GM18526 (cell line): Measurements from ENCODE around the gene EPB41.

Source experiments
- POLR2A ChIP-seq: IDR thresholded peaks from 3 replicates; pipeline ENCODE4 v1.6.1; 2011; ENCODE audit not compliant: insufficient read length; ENCODE audit errors: extremely low read depth

The EPB41 gene

GRCh38 chr1:28982198-28982597 is 67.8 kb downstream of the EPB41 start:
- TF ChIP-seq POLR2A = no peak

- no peak for TF ChIP-seq POLR2A
Observed at GRCh38 chr1:28983091-28983490, 68.7 kb downstream of the EPB41 start.

- no peak for TF ChIP-seq POLR2A
Observed at GRCh38 chr1:28983509-28984310, 69.3 kb downstream of the EPB41 start.

DNA sequence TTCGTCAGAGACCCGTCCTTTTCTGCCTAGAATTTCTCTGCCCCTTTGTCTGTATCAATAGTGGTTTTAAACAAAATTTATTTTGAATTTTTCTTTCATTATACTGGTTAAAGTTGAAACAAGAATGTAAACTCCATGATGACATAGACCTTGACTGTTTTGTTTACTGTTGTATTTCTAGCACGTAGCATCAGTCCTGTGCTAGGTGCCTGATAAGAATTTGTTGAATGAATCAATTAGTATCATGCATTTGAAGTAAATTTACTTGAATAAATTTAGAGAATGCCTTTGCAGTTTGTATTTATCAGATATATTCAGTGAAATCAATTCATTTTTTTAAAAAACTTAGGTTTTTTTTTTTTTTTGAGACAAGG is 69.9 kb downstream of the EPB41 start:
- TF ChIP-seq POLR2A = no peak

- no peak for TF ChIP-seq POLR2A
Observed at GRCh38 chr1:28985427-28985826, 71.1 kb downstream of the EPB41 start.

GRCh38 chr1:28986306-28986910 is 72.0 kb downstream of the EPB41 start:
- TF ChIP-seq POLR2A = no peak

- no peak for TF ChIP-seq POLR2A
Observed at GRCh38 chr1:29002792-29003191, 88.4 kb downstream of the EPB41 start.

DNA sequence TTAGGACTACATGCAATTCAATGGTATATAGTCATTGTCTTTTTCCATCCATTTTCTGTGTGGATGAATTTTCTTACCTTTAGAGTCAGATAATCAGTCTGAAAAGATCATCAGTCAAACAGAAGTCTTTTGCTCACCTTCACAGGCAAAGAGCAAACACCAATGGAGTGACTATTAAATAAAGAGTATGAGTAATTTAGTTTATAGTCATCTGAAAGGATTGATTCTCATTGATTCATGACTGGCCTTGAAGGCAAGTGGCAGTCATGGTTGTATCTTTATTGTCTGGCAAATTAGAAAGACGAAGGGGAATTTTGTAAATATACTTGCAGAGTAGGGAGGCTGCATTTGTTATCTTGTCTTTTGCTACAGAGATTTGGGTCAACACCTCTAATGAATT is 89.9 kb downstream of the EPB41 start:
- no peak for TF ChIP-seq POLR2A

DNA sequence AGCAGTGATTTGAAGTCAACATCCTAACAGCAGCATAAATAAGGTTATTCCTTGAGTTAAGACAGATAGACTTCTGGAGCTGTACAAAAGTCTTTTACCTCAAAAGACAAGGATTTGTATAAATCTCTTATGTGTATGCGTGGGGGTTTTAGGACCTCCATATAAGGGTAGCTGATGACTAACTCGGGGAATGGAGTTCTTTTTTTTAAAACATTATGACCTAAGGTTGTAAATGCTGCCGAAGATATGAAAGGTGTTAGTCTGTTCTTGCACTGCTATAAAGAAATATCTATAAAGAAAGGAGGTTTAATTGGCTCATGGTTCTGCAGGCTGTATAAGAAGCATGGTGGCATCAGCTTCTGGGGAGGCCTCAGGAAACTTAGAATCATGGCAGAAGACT is 90.4 kb downstream of the EPB41 start:
- TF ChIP-seq POLR2A = no peak

- TF ChIP-seq POLR2A = no peak
Observed at GRCh38 chr1:29011775-29012174, 97.4 kb downstream of the EPB41 start.

- TF ChIP-seq POLR2A = no peak
Observed at GRCh38 chr1:29017235-29017634, 102.9 kb downstream of the EPB41 start.

GRCh38 chr1:29017975-29018712 is 103.8 kb downstream of the EPB41 start:
- no peak for TF ChIP-seq POLR2A

DNA sequence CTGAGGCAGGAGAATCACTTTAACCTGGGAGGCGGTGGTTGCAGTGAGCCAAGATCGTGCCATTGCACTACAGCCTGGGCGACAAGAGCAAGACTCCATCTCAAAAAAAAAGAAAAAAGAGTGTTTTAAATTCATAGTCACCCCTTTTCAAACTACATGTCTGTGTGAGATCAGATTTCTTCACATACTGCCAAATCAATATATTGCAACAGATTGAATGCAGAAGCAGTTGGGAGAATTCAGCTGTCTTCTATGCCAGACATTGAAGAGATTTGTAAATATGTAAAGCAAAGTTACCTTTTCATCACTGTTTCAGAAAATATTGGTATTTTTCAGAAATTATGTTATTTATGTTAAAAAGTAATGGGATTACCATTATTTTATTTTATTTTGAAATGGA is 108.3 kb downstream of the EPB41 start:
- no peak for TF ChIP-seq POLR2A

DNA sequence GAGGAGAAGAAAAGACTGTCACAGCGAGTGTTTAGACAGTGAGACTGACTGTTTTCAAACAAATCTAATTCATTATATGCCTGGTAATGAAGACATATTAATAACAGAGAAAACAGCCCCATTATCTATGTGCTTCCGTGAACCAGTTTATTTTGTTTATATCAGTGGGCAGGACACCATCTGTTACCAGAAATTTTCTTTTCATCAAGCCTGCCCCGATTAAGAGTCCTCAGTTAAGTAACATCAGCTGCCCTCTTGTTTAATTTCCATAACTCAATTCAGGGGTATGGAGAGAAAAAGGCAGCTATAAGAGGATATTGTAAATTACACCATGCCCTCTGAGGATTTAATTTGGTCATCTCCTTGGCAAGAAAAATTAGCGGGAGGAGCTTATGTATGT is 115.3 kb downstream of the EPB41 start:
- TF ChIP-seq POLR2A = no peak

DNA sequence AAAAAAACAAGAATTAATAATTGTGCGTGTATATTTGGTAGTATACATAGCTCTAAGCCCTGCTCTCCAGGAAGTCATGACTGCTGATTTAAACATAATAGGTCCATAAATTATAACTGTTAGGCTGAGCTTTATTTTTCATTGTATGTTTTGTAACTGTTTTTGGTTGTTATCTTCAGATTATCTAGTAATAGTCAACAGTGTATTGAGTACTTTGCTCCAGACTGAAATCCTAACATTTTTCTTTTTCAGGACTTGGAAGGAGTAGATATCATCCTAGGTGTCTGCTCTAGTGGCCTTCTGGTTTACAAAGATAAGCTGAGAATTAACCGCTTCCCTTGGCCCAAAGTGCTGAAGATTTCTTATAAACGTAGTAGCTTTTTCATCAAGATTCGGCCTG is 118.5 kb downstream of the EPB41 start:
- TF ChIP-seq POLR2A = no peak

GRCh38 chr1:29033829-29034466 is 119.6 kb downstream of the EPB41 start:
- TF ChIP-seq POLR2A = no peak
